Ishikawa (cell line): ENCODE results near the gene LAMTOR3.

Experiments
- EP300 ChIP-seq: IDR thresholded peaks from 2 replicates; pipeline ENCODE4 v1.6.1; 2012; ENCODE audit warnings: borderline replicate concordance
- TF ChIP-seq, protein P1 (sequence below): IDR thresholded peaks from 2 replicates; pipeline ENCODE4 v1.6.1; 2012; ENCODE audit warnings: low read depth, mild to moderate bottlenecking

DNA sequence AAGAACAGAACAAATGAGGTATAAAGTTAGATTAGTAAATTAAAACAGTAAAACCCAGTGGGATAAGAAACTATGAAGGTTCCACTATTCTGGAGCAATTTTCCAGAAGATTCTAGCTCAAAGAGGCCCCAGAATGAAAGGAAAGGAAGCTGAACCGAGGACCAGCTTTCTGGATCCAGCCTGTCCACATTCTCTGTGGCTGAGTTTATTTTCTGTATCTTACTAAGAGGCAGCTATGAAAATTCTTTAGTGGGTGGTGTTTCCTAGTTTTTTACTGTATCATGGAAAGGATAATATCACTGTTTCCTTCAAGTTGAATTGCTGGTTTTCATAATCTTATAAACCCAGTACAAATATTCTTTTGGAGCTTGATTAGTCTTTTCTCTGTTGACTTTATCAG lies 65.8 kb downstream of the LAMTOR3 start:
- TF ChIP-seq, protein P1, sequence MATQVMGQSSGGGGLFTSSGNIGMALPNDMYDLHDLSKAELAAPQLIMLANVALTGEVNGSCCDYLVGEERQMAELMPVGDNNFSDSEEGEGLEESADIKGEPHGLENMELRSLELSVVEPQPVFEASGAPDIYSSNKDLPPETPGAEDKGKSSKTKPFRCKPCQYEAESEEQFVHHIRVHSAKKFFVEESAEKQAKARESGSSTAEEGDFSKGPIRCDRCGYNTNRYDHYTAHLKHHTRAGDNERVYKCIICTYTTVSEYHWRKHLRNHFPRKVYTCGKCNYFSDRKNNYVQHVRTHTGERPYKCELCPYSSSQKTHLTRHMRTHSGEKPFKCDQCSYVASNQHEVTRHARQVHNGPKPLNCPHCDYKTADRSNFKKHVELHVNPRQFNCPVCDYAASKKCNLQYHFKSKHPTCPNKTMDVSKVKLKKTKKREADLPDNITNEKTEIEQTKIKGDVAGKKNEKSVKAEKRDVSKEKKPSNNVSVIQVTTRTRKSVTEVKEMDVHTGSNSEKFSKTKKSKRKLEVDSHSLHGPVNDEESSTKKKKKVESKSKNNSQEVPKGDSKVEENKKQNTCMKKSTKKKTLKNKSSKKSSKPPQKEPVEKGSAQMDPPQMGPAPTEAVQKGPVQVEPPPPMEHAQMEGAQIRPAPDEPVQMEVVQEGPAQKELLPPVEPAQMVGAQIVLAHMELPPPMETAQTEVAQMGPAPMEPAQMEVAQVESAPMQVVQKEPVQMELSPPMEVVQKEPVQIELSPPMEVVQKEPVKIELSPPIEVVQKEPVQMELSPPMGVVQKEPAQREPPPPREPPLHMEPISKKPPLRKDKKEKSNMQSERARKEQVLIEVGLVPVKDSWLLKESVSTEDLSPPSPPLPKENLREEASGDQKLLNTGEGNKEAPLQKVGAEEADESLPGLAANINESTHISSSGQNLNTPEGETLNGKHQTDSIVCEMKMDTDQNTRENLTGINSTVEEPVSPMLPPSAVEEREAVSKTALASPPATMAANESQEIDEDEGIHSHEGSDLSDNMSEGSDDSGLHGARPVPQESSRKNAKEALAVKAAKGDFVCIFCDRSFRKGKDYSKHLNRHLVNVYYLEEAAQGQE, result no peak
- TF ChIP-seq EP300, result no peak
